LNCaP clone FGC (cell line): Measurements from ENCODE around the gene MYO19.

Experiments
- DNase-seq: peaks from one replicate; pipeline ENCODE4 v3.0.0-alpha.2; 2011; ENCODE audit warnings: low read depth
- H3K4me3 ChIP-seq: 2 replicates; pipeline ENCODE4 v1.5.1; 2011; ENCODE audit warnings: mild to moderate bottlenecking, low read depth, low read length, control low read depth
- TF ChIP-seq, protein P1 (sequence below): IDR thresholded peaks from 2 replicates; pipeline ENCODE4 v1.5.1; 2012; ENCODE audit warnings: mild to moderate bottlenecking; ENCODE audit not compliant: control insufficient read depth, insufficient read depth; ENCODE audit errors: extremely low read depth

The MYO19 gene

DNA sequence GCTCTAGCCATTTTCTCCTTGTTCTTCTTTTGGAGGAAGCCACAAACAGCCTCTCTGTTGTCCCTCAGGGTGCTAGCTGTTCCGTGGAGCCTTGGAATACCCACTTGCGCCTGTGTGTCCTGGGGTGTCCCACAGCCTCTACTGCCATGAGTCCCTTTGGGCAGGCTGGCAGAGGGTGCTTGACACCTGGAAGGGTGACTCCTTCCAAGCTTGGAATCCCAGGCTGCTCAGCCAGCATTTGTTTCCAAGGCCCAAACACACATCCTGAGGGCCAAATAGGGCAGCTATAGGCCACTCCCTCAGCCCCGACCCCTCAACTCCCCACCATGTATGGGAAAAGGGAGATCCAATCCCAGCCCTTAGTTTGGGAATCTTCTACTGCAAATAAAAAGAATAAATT, 33.3 kb downstream of the MYO19 start:
- no peak overlapping the region for H3K4me3 ChIP-seq
- DNase-seq: no peak
- TF ChIP-seq, protein P1, sequence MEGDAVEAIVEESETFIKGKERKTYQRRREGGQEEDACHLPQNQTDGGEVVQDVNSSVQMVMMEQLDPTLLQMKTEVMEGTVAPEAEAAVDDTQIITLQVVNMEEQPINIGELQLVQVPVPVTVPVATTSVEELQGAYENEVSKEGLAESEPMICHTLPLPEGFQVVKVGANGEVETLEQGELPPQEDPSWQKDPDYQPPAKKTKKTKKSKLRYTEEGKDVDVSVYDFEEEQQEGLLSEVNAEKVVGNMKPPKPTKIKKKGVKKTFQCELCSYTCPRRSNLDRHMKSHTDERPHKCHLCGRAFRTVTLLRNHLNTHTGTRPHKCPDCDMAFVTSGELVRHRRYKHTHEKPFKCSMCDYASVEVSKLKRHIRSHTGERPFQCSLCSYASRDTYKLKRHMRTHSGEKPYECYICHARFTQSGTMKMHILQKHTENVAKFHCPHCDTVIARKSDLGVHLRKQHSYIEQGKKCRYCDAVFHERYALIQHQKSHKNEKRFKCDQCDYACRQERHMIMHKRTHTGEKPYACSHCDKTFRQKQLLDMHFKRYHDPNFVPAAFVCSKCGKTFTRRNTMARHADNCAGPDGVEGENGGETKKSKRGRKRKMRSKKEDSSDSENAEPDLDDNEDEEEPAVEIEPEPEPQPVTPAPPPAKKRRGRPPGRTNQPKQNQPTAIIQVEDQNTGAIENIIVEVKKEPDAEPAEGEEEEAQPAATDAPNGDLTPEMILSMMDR: no peak

DNA sequence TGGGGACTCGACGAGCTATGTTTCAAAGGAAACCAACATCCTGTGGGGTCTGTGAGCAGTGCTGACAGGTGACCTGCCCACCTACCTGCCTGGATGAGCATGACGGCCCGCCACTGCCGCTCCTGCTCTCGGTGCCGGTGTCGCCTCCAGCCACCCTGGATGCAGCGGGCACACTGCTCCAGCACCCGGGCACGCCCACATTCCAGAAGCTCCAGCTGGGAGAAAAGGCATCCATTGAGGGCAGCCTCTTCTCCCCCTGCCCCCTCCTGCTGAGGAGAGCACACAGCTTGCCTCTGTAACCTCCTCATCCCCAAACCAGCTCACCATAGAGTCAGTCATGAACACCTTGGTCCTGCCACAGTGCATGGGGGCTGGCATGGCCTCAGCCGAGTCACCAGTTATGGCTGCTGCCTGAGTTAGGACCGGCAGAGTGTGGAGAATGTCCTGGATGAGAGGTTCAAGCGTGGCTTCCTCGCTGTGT, 33.9 kb downstream of the MYO19 start:
- no peak overlapping the region for H3K4me3 ChIP-seq
- TF ChIP-seq, protein P1: no peak
- no peak for DNase-seq

DNA sequence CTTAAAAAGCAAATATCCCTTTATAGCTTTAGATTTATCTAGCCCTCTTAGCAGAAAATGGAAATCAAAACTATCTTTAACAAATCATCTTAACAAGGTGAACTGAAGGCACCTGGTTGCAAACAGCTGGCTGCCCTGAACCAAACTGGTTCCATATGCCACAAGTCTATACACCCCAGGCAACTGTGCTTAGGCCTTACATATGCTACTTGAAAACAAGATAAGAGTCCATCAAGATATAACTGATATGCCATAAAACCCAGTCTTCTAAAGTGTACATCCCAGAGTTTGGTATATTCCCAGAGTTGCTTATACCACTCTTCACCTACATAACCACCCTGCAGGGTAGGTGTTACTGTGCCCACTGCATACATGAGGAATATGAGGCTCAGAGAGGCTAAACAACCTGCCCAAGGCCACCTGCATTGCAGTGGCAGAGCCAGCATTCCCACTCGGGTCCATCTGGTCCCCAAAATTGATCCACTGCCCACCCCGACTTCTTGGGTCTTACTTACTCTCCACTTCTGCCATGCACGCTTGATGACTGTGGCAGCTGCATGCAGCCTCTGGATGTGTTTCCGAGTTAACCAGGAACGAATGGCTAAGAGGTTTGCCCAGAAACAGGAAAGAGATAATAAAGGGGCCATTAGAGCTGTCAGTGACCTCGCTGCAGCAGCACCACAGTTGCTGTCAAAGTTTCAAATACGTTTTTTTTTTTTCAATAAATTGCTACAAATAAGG, 35.9 kb downstream of the MYO19 start:
- no peak overlapping the region for H3K4me3 ChIP-seq
- no peak for DNase-seq
- TF ChIP-seq, protein P1: no peak

DNA sequence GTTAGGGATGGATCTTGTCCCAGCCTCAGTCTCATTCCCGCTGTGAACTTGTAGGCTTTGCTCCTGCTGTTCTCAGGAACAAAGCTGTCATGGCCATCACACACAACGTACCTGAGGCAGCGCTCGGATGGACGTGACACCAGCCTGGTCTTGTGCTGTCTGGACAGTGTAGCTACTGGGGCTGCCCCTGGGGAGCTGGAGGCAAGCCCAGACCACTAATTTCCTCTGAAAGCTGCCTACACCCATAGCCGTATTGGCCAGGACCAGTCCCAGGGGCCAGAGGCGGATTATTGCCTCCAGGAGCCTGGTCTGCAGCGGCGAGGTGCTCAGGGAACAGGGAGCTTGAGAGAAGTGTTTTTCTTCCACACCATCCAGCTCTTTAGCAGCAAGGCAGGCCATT, 36.5 kb downstream of the MYO19 start:
- H3K4me3 ChIP-seq: no peak overlapping the region
- TF ChIP-seq, protein P1: no peak
- DNase-seq: no peak

DNA sequence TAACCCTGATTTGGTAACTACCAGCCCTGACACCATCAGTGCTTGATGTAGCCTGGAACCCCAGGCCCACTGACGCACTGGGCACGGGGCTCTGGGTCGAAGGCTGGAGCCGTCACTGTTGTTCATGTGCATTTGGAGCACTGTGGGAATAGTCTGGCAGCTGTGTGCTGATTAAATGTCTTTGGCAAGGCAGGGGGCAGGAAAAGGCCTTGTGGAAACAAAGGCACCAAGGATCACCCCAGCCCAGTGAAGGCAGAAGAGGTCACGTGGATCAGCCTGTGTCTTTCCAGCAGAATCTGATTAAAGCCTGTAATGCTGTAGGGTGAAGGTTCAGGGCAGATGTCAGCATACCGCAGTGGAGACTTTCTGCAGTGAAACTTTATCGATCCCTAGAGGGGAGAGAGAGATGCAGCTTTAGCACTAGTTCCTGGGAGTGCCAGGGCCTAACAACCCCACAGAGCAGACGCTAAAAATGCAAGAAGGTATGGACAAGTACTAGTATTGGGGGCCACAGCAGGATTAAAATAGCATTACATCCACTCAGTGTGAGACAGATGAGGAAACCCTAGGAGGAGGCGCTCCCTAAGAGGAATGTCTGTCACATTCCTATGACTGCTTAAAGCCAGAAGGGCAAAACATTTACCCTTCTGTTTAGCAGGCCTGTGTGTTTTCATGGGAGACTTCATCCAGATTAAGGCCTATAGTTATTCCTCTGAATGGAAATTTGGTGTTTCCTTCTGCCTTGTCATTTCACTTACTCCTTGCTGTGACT, 38.5 kb downstream of the MYO19 start:
- TF ChIP-seq, protein P1: no peak
- no peak for DNase-seq
- no peak overlapping the region for H3K4me3 ChIP-seq

DNA sequence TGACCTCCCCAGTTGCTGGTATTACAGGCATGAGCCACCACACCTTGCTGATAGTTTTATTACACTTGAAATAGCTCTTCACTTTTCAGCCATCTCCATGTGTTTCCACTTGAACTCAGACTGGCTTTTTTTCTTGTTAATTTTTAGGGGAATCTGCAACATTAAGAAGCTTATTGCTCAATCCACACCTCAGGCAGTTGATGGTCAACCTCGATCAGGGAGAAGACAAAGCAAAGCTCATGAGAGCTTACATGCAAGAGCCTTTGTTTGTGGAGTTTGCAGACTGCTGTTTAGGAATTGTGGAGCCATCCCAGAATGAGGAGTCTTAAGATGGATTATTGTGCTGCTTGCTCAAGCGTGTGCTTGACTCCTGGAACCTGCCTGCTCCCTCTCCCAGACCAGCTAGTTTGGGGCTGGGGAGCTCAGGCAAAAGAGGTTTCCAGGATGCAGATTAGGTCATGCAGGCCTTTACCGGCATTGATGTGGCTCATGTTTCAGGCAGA, 39.5 kb downstream of the MYO19 start:
- H3K4me3 ChIP-seq: no peak overlapping the region
- TF ChIP-seq, protein P1: no peak
- no peak for DNase-seq
